Activated T-cell treated with anti-CD3 and anti-CD28 coated beads, Interleukin-2, amount 50 U/mL, for 48 hours (primary cell): Measurements from ENCODE around the gene ATP5PO.
"Not testable (repeated sequence)": the region's sequence is repeated elsewhere in the genome, so short reads cannot be mapped to it uniquely, and the experiment has no call there.

Experiments
- DNase-seq, 2 experiments: peaks; one replicate each; pipeline ENCODE4 v3.0.0-alpha.2; 2020

Gene ATP5PO

DNA sequence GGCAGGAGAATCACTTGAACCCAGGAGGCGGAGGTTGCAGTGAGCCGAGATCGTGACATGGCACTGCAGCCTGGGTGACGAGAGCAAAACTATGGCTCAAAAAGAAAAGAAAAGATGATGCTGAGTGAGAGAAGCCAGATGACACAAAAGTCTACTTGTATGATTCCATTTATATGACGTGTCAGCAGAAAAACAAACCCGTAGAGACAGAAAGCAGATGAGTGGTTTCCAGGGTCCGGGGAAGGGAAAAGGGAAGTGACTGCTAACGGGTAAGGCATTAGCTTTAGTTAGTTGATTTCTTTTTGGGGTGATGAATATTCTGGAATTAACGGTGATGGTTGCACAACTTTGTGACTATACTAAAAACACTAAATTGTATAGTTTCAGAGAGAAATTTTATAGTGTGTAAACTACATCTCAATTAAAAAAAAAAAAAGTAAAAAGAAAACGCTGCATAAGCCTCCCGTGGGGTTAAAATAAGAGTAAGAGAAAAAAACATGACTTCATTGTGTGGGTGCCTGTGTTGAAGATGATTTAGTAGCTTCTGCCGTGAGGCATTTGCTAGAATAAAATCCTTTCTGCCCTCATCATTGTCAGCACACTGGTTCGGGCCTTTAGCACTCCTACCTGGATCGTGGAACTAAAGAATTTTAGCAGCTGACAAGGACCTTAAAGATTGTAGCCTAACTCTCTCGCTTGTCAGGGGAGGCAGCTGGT is 24.7 kb upstream of the ATP5PO start:
- DNase-seq: no peak

DNA sequence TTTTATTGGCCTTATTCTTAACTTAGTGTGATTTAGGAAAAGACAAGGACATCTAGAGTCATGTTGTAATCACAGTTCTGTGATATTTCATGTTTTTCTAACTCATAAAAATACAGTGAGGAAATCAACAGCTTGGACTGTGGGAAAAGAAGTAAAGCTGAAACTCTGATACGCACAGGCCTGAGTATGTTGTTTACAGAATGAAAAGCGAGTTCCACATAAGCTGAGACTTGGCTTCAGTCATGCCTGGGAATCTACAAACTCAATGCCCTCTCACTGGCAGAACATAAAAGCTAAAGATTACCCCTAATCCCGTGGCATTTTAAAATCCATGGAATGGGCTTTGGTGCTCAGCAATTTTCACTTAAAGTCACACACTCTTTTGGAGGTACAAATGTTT is 23.6 kb upstream of the ATP5PO start:
- no peak for DNase-seq

DNA sequence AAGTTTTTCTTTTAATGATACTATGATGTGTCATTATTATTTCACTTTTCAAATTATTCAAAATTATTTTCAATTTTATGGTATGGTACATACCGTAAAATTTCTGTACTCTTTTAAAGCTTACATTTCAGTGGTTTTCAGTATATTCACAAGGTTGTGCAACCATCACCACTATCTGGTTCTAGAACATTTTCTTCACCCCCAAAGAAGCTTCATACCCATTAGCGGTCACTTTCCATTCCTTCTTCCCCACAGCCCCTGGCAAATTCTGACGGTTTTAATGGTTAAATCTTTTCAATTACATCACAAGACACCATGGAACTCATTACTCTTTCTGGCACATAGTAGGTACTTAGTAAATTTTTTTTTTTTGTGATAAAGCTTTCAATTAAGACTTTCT is 22.8 kb upstream of the ATP5PO start:
- no peak for DNase-seq

DNA sequence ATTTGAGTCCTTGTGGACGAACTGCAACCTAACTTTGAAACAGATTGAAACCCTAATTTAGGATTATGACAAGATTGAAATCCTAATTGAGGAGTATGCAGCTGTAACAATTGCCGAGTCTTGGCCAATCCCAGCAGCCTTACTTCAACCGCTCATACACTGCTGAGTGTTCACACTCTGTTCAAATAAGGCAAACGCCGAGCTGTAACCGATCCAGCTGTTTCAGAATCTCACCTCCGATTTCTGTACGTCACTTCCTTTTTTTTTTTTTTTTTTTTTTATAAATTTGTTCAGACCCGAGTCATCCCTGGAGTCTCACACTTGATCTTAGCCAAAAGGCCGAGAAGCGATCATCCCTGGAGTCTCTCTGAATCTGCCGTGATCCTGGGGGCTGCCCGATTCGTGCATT is 22.3 kb upstream of the ATP5PO start:
- DNase-seq: peak; percentile 44 to 53

DNA sequence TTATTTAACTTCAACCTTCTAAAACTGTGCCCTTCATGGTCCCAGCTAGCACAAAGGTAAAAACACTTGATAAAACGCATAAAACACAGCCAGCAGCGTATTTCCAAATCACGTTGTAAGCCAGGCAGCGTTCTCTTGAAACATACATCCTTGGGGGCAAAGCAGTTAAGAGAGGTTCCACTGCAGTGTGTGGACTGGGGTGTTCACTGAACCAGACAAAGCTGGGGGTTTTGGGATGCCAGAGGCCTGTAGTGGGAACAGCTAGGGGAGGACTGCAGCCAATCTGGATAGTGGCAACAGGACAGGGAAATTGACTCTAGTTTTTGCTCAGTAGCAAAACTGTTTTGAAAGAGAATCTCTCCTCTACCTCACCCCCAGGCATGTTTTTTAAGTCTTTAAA is 21.5 kb upstream of the ATP5PO start:
- DNase-seq: peak; percentile 42 to 44

DNA sequence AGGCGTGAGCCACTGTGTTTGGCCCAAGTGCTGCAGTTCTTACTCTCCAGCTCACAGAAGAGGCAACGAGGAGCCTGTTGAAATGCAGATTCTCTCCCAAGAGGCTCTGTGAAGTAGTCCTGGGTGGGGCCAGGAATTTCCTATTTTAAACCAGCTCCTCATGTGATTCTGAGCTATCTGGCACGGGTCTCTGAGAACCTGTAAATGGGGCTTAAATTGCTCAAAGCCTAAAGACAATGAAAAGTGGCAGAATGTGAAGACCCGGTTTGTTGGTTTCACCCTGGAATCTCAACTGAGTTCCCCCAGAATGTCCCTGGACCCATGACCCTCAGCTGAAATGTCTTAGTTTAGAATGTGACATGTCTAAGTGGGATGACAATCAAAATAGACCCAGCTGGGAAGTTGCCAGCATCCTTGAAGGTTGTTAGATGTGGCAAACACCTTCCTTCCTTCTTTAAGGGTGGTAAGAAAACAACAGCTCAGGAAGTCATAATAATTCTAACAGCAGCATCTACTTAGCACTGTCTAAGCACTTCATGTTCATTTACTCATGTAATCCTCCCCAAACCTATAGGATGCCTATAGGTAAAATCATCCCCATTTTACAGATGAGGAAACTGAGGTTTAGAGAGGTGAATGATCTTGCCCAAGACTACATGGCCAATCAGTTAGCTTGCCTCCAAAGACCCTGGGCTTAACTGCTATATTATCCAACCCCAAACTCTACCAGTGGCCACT is 20.9 kb upstream of the ATP5PO start:
- peak in 1 of 2 experiments; percentile 41 for DNase-seq

DNA sequence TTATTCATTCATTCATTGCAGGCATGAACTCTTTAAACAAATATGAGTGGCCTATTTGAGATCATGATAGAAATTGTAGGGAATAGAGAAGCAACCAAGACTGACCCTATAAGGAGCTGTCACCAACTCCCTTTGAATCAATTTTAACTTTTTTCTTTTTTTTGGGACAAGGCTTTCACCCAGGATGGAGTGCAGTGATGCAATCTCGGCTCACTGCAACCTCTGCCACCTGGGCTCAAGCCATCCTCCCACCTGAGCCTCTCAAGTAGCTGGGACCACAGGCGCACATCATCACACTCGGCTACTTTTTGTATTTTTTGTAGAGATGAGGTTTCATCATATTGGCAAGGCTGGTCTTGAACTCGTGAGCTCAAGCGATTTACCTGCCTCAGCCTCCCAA is 17.1 kb upstream of the ATP5PO start:
- no peak for DNase-seq

DNA sequence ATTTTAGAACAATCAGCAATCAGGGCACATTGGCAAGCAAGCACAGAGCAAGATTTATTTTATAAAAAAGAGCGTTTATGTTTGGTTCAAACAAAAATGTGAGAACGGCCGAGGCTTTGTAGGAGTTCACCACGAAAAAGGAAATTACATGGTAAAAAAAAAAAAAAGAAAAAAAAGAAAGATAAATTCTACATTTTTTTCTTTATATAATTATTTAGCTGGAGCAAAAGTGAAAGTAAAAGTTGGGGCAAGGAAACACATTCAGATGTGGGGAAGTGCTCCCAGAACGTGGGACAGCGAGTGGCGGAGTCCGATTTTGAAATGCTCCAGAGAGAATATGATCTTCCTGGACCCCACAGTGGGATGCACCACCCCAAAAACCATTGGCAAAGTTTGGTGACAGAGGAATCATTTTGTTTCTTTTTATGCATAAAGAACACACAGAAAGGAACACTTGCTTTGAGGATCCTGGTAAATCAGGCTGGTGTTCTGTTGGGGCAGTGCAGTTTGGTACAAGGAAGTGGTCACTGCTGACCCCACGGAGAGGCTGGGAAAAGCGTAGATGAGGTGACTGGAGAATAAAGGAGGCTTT is 16.3 kb upstream of the ATP5PO start:
- DNase-seq: peak; percentile 49 to 50

DNA sequence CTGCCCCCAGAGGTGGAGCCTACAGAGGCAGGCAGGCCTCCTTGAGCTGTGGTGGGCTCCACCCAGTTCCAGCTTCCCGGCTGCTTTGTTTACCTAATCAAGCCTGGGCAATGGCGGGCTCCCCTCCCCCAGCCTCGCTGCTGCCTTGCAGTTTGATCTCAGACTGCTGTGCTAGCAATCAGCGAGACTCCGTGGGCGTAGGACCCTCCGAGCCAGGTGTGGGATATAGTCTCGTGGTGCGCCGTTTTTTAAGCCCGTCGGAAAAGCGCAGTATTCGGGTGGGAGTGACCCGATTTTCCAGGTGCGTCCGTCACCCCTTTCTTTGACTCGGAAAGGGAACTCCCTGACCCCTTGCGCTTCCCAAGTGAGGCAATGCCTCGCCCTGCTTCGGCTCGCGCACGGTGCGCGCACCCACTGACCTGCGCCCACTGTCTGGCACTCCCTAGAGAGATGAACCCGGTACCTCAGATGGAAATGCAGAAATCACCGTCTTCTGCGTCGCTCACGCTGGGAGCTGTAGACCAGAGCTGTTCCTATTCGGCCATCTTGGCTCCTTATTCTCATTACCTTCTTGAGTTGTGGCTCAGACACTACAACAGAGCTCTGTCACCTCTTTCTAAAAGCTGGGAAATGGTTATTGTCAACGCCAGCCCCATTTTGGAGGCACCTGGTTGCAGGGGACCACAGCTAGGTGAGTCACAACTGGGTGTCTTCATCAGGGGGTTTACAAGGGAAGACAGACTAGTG is 15.6 kb upstream of the ATP5PO start:
- DNase-seq: peak; percentile 76 to 78

DNA sequence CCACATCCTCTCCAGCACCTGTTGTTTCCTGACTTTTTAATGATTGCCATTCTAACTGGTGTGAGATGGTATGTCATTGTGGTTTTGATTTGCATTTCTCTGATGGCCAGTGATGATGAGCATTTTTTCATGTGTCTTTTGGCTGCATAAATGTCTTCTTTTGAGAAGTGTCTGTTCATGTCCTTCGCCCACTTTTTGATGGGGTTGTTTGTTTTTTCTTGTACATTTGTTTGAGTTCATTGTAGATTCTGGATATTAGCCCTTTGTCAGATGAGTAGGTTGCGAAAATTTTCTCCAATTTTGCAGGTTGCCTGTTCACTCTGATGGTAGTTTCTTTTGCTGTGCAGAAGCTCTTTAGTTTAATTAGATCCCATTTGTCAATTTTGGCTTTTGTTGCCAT is 10.6 kb upstream of the ATP5PO start:
- not testable (repeated sequence) for DNase-seq

DNA sequence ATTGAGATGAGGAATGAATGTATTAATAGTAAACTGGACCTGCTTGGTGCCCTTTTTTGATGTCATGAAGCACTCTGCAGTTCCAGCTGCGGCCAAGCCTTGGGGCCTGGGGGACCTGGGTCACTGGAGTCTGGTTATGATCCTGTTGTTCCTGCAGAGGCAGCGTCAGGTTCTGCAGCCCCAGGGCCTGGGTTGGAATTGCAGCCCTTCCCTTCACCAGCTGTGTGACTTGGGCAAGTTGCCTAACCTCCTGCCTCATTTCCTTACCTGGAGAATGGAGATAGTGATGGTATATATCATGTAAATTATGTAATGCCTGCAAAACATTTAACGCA is 9.1 kb upstream of the ATP5PO start:
- no peak for DNase-seq

DNA sequence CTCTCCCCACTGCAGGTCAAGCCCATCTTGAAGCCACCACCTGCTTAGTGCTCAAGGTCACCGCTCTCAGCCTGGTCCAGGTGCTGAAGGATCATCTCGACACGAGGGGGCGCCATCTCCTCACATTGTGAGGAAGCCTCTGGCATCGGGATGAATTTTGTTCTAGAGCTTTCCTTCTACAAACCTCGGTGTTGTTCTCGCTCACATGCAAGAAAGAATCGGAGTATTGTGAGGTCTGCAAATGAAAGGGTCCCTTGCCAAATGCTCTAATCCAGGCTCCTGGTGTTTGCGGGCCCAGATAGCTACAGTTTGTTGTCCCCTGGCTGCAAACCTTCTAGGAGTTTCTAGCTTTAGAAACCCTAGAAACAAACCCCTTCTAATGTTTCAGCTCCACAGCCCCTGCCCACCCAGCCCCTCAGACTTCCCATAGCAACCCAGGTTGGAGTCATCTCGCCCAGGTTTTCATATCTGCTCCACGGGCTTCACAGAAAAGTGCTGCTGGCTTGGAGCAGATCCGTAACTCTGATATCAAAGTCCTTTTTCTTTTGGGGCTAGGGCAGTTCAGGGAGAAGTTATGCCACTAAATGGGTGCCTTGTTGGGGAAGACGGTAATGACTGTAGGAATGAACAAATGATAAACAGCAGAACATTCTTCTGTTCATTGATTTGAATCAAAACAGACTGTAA is 8.6 kb upstream of the ATP5PO start:
- DNase-seq: peak; percentile 92 to 96

DNA sequence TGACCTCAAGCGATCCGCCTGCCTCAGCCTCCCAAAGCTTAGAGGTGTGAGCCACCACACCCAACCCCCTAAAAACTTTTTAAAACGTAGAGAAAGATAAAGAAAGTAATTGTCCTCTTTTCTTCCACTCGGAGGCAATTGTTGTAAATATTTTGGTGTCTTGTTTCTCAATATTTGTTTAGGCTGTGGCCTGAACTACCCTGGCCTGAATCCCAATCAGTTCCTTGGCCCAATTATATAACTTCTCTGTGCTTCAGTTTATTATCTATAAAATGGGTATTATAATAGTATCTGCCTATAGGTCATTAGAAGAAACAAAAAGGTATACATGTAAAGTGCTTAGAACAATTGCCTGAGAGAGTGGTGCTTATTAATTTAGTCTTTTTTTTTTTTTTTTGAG is 1.8 kb upstream of the ATP5PO start:
- DNase-seq: no peak

DNA sequence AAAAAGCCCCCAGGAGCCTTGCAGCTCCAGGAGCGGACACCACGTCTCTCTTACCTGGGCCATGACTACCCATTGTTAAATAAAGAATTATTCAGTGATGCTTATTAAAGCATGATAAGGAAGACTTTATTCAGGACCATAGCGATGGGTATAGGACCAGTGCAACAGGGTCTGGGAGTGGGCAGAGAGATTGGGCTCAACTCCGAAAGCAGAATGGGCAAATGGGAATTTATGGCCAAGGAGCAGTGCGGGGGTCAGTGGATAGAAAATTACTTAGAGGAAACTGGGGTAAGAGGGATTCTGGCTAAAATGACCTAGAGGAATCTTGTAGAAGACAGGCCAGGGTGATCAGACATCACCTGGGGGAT is 580 bp upstream of the ATP5PO start:
- DNase-seq: no peak

DNA sequence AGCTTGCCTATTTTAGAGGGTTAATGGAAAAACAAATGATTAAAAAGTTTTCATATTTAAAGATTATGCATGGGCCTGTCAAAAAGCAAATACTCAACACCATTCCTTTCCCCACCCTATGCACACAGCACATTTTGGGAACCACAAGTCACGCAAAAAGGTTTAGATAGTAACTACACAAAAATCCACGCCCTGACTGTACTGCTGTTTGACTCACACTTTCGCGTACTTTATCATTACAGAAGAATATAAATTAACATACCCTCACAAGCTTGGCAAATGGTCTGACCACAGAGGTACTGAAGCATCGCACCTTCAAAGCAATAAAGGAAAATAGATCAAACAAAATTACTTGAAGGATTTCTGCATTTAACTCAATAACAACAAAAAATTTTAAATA is 1.4 kb downstream of the ATP5PO start:
- DNase-seq: no peak

DNA sequence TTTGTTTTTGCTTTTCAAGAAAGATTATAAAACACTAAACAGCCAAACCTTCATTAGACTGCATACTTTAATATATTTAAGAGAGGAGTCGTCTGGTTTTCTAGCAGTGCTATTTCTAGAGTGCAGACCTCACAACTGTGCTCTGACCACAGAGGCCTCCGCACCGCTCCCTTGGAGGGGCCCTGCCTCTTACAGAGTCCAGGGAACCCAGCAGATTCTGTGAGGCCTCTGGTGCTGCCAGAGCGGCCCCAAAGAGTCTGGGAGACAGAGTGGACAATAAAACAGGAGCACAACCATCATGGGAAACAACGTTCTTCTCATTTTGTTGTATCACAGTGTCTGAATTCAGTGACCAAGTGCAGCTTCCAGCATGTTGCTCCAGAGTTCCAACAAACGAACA is 5.8 kb downstream of the ATP5PO start:
- no peak for DNase-seq

DNA sequence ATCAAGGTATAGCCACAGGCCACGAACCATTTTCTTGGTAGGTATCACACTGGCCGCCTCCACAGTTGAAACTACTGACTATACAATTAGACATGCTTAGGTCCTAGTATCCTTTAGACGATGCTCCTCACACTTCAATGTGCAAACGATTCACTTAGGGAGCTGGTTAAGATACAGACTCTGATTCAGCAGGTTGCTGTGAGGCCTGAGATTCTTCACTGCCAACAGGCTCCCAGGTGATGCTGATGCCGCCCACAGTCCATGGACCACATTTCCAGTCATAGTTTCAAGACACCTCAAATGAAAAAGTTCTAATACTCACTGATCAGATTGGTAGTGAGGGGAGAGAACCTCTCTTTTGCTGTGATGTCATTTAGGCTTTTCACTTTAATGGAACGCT is 6.8 kb downstream of the ATP5PO start:
- peak; percentile 68 to 72 for DNase-seq

DNA sequence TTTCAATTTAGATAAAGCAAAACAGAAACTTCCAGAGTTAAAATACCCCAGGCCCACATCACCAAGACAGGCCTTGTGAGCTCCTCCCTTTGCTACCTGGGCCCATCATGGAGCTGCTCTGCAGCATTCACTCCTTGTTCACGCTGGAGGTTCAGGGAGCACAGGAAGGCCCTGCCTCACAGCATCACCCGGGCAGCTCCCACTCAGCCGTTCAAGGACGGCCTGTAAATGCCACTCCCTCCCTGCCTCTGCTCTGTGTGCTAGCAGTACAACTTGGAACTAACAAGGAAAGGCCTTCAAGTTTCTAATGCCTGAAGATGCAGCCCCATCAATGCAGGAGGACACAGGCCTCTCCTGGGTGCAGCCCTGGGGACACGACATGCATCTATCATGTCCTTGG is 11.6 kb downstream of the ATP5PO start:
- no peak for DNase-seq

DNA sequence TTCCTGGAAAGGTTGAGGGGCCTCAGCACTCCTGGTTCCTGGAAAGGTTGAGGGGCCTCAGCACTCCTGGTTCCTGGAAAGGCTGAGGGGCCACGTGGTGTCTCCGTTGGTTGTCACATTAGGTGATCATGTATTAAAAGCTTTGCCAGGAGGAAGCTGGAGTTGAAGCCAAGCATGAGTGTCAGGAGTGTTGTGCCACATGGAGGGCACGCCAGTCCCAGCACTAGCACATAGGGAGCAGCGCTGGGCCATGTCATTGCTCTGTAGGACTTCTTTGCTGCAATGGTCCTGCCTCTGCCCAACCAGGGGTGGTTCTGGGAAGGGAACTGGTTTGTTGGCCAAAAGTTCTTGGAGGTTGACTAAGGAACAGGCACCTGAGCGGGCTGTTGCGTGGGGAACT is 13.3 kb downstream of the ATP5PO start:
- no peak for DNase-seq

DNA sequence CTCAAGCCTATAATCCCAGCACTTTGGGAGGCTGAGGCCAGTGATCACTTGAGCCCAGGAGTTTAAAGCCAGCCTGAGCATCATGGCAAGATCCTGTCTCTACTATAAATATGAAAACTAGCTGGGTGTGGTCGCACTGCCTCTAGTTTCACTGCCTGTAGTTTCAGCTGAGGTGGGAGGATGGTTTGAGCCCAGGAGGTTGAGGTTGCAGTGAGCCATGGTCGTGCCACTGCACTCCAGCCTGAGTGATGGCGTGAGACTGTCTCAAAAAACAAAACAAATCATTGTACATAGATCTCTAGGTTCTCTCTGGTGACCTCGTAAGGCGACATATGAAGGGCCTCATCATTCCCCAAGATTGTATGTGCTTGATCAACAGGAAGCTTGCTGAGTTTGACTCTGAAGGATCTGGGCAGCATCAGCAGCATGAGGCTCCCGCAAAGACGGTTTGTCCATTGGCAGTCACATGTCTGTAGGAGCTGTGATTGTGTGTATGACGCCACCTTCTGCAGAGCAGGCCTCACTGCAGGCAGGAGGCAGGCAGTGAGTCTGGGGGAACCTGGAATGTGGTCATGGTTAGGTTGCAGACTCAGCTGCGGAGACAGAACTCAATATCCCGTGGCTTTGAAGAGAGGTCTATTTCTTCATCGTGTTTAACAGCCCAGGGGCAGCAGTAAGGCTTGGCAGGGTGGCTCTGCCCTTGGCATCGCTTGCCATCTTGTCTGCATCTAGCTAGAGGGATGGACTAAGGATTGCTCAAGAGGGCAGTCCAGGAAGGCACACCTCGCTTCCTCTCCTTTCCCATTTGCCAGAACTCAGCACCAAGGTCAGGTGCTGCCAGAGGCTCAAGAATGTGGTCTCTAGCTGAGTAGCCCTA is 14.0 kb downstream of the ATP5PO start:
- DNase-seq: no peak

DNA sequence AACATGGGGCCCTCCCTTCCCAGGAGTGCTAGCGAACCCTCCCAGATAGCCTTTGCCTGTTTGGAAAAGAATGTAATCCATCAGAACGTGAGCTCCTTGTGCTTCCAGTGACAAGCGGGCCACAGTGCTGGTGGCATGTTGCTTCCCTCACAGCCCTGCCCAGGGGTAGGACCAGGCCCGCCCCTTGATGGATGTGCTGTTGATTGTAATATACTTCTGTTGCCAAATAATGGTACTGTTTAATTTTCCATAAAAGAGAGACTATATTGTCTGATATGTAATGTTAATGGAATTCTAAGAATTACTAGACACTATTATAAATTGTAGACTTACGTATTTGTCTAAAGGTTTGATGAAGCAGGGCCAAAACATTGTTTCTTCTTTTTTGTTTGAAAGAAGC is 16.4 kb downstream of the ATP5PO start:
- DNase-seq: no peak

DNA sequence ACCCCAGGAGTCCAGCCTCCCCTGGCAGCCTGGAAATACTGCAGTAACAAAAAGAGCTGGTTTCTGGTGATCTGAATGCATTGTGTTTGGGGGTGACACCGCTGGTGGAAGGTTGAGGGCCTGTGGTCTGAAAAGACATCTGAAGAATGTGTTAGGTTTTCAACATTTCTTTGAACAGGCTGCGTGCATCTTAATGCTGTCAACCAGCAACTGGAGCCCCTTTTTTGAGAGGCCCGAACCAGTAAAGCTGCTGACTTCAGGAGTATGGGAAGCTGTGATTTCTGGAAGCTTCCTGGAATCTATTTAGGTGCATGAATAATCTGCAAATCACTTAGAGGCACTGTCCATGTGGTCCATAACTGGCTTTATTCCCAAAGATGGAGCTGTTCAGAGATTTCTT is 17.0 kb downstream of the ATP5PO start:
- DNase-seq: no peak
